ENCODE results near the gene ZNF382. TPM values are rescaled to one million over a fixed set of nuclear protein-coding genes. Genes with fewer than 3 reads are reported as not detected.
A peak's percentile ranks its signal among the peaks of the same experiment; 100 is the strongest.

Gene ZNF382
- polyA plus RNA-seq, 1 experiment: 0.60 TPM

DNA sequence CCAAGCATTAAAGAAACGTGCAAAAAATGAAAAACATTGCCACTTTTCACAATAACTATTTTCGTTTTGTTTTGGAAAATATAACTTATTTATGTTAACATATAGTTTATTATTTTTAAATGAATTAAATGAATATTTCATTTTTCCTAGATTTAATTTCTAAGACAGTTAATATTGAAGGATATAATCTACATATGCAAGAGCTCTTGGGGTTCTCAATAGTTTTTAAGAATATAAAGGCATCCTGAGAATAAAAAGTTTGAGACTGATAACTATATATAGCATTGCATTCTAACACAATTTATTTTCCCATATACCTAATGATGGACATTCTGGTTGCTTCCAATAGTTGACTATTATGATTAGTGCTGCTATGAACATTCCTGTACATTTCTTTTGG is 41.6 kb downstream of the ZNF382 start:
- TF ChIP-seq, protein P1, sequence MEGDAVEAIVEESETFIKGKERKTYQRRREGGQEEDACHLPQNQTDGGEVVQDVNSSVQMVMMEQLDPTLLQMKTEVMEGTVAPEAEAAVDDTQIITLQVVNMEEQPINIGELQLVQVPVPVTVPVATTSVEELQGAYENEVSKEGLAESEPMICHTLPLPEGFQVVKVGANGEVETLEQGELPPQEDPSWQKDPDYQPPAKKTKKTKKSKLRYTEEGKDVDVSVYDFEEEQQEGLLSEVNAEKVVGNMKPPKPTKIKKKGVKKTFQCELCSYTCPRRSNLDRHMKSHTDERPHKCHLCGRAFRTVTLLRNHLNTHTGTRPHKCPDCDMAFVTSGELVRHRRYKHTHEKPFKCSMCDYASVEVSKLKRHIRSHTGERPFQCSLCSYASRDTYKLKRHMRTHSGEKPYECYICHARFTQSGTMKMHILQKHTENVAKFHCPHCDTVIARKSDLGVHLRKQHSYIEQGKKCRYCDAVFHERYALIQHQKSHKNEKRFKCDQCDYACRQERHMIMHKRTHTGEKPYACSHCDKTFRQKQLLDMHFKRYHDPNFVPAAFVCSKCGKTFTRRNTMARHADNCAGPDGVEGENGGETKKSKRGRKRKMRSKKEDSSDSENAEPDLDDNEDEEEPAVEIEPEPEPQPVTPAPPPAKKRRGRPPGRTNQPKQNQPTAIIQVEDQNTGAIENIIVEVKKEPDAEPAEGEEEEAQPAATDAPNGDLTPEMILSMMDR (IDR thresholded peaks at IDR 0.05; ENCODE audit: insufficient read depth, low read depth, low read length): no peak
- ChIA-PET POLR2A (no interaction called here), CTCF (no interaction called here)
- Histone ChIP-seq H3K36me3 (ENCODE audit: control insufficient read depth, insufficient read depth, low read length) (peaks cover 4% of the 10 kb centered on the region; the same call in 1 of the 2 replicates), H3K27me3 (ENCODE audit: control insufficient read depth, insufficient read depth, low read length) (no peaks in the 10 kb centered on the region), H3K4me3 (ENCODE audit: low read depth, low read length) (no peak overlapping the region)
- no peak for DNase-seq (ENCODE audit: low read depth)

DNA sequence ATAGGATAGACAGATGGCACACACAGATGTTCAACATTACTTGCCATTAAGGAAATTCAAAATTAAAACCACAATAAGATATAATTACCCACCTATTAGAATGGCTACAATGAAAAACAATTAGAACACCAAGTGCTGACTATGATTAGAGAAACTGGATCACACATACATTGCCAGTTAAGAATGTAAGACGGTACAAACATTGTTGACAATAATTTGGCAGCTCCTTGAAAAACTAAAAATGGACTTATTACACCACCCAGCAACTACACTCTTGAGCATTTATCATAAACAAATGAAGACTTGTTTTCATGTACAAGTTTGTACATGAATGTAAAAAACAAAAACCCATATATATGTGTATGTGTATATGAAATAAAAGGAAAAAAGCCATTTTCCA is 47.8 kb downstream of the ZNF382 start:
- no peak for DNase-seq (ENCODE audit: low read depth)
- peaks cover 14% of the 10 kb centered on the region for H3K36me3 ChIP-seq (ENCODE audit: control insufficient read depth, insufficient read depth, low read length)
- ChIA-PET CTCF (no interaction called here), POLR2A (no interaction called here)
- H3K4me3 ChIP-seq (ENCODE audit: low read depth, low read length): no peak overlapping the region
- H3K27me3 ChIP-seq (ENCODE audit: control insufficient read depth, insufficient read depth, low read length): no peaks in the 10 kb centered on the region
- TF ChIP-seq, protein P1 (IDR thresholded peaks at IDR 0.05; ENCODE audit: insufficient read depth, low read depth, low read length): no peak

DNA sequence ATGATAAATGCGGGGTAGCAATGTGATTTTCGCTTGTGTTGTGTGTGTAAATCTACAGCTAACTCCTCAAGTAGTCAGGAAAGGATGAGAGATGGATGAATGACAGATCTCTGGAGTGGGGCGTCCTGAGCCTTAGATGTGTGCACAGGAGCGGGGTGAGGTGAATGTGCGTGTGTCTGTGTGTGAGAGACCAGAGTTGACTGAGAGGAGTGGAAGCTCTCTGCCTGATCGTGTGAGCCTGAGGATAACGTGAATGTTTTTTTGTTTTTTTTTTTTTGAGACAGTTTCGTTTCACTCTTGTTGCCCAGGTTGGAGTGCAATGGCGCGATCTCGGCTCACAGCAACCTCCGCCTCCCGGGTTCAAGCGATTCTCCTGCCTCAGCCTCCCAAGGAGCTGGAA is 60.7 kb downstream of the ZNF382 start:
- Histone ChIP-seq H3K4me3 (ENCODE audit: low read depth, low read length) (peak overlapping the region; percentile 85), H3K36me3 (ENCODE audit: control insufficient read depth, insufficient read depth, low read length) (peaks cover 3% of the 10 kb centered on the region), H3K27me3 (ENCODE audit: control insufficient read depth, insufficient read depth, low read length) (no peaks in the 10 kb centered on the region)
- POLR2A ChIA-PET: interaction anchor here (0.7 kb wide), 1 partner anchor 131 kb away, joined by 7 read pairs; no protein-coding TSS in a partner anchor
- TF ChIP-seq, protein P1 (IDR thresholded peaks at IDR 0.05; ENCODE audit: insufficient read depth, low read depth, low read length): no peak
- CTCF ChIA-PET: no interaction called here
- no peak for DNase-seq (ENCODE audit: low read depth)

DNA sequence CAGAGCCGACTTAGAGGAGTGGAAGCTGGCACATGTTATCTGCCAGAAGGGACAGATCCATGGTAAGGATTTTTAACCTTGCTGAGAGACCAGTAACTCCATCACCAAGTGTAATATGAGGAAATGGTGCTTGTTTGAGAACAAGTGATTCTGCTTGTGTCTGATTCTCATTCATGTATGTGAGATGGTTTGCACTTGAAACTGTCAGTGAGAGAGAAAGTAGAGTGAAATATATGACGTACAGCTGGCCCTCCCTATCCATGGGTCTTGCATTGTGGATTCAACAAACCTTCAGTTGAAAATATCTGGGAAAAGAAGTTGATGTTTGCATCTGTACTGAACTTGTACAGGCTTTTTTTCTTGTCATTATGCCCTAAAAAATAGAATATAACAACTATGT is 63.5 kb downstream of the ZNF382 start:
- DNase-seq (ENCODE audit: low read depth): no peak
- POLR2A ChIA-PET: no interaction called here
- Histone ChIP-seq H3K36me3 (ENCODE audit: control insufficient read depth, insufficient read depth, low read length) (peaks cover under 1% of the 10 kb centered on the region), H3K27me3 (ENCODE audit: control insufficient read depth, insufficient read depth, low read length) (no peaks in the 10 kb centered on the region), H3K4me3 (ENCODE audit: low read depth, low read length) (no peak overlapping the region)
- CTCF ChIA-PET: no interaction called here
- TF ChIP-seq, protein P1 (IDR thresholded peaks at IDR 0.05; ENCODE audit: insufficient read depth, low read depth, low read length): no peak

DNA sequence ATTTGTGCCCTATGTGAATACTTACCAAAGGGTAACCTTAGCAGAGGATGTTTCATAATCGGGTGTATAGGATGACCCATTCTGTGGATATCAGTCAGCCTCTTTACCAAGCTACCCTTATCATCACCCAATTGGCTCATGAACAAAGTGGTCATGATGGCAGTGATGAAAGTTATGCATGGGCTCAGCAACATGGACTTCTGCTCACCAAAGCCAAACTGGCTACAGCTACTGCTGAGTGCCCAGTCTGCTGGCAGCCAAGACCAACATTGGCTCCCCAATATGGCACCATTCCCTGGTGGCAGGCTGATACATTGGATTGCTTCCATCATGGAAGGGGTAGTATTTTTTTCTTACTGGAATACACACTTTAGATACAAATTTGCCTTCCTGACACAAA is 67.3 kb downstream of the ZNF382 start:
- no peak for DNase-seq (ENCODE audit: low read depth)

More for the DNA sequence above, 67.3 kb downstream of the ZNF382 start:
- ChIA-PET POLR2A (no interaction called here), CTCF (no interaction called here)
- Histone ChIP-seq H3K4me3 (ENCODE audit: low read depth, low read length) (no peak overlapping the region), H3K27me3 (ENCODE audit: control insufficient read depth, insufficient read depth, low read length) (no peaks in the 10 kb centered on the region), H3K36me3 (ENCODE audit: control insufficient read depth, insufficient read depth, low read length) (no peaks in the 10 kb centered on the region)
- TF ChIP-seq, protein P1 (IDR thresholded peaks at IDR 0.05; ENCODE audit: insufficient read depth, low read depth, low read length): no peak
